Glomerular visceral epithelial cell (primary cell): ENCODE results near the gene B4GALT5.
A peak's percentile ranks its signal among the peaks of the same experiment; 100 is the strongest.

Experiments
- DNase-seq: peaks from one replicate; pipeline ENCODE4 v3.0.0-alpha.2; 2016; ENCODE audit errors: extremely low spot score

B4GALT5 gene

GRCh38 chr20:49585585-49586245 lies 128.0 kb downstream of the B4GALT5 start:
- no peak for DNase-seq

- DNase-seq: no peak
Measured at GRCh38 chr20:49584418-49585382, 129.0 kb downstream of the B4GALT5 start.

- peak; percentile 59 for DNase-seq
Measured at GRCh38 chr20:49583669-49584417, 129.8 kb downstream of the B4GALT5 start.

- no peak for DNase-seq
Measured at GRCh38 chr20:49583343-49583668, 130.4 kb downstream of the B4GALT5 start.
